GM21367 (cell line): ENCODE results near the gene NAPB.

Experiments used
- ATAC-seq: cut with Tn5 transposase; IDR thresholded peaks from one replicate; pipeline ENCODE4 v1.9.1; 2021; ENCODE audit not compliant: unreplicated experiment

Gene NAPB

GRCh38 chr20:23369072-23369823 is 52.0 kb downstream of the NAPB start:
- no peak for ATAC-seq

- ATAC-seq, result no peak
Measured at GRCh38 chr20:23368316-23369071, 52.8 kb downstream of the NAPB start.

GRCh38 chr20:23367770-23368169 is 53.5 kb downstream of the NAPB start:
- ATAC-seq, result no peak

GRCh38 chr20:23366384-23366783 is 54.9 kb downstream of the NAPB start:
- ATAC-seq, result no peak

- ATAC-seq, result no peak
Measured at GRCh38 chr20:23365390-23366165, 55.7 kb downstream of the NAPB start.

- no peak for ATAC-seq
Measured at GRCh38 chr20:23363257-23363649, 58.0 kb downstream of the NAPB start.

GRCh38 chr20:23362392-23363256 is 58.7 kb downstream of the NAPB start:
- peak; percentile 7 for ATAC-seq

GRCh38 chr20:23361476-23362391 is 59.6 kb downstream of the NAPB start, which contains the start of gene GZF1:
Gene GZF1 (plus strand): TSS chr20:23362182. CDS start chr20:23364384, 2,202 bp downstream.
- ATAC-seq, result peak; percentile 54

GRCh38 chr20:23361119-23361475 is 60.2 kb downstream of the NAPB start:
- no peak for ATAC-seq

- no peak for ATAC-seq
Measured at GRCh38 chr20:23360531-23360930, 60.8 kb downstream of the NAPB start.

GRCh38 chr20:23358923-23359593 is 62.2 kb downstream of the NAPB start:
- no peak for ATAC-seq

- ATAC-seq, result no peak
Measured at GRCh38 chr20:23358563-23358906, 62.8 kb downstream of the NAPB start.

GRCh38 chr20:23357767-23358562 is 63.3 kb downstream of the NAPB start:
- ATAC-seq, result peak; percentile 73

- ATAC-seq, result no peak
Measured at GRCh38 chr20:23356203-23356602, 65.1 kb downstream of the NAPB start.

GRCh38 chr20:23350904-23351838 is 70.1 kb downstream of the NAPB start:
- peak; percentile 20 for ATAC-seq

- peak; percentile 76 for ATAC-seq
Measured at GRCh38 chr20:23350196-23350903, 70.9 kb downstream of the NAPB start, which contains the start of gene NXT1. Gene NXT1 (plus strand): TSS chr20:23350791. CDS start chr20:23354042, 3,251 bp downstream.
